Effector memory CD4-positive, alpha-beta T cell (primary cell): ENCODE measurements around the gene DEPDC1B.
"Not testable (repeated sequence)": the region's sequence is repeated elsewhere in the genome, so short reads cannot be mapped to it uniquely, and the experiment has no call there.

ENCODE experiments used
- DNase-seq, 3 donors: peaks; one replicate each; pipeline ENCODE4 v3.0.0-alpha.2; 2020
- H3K27ac ChIP-seq: 2 replicates; pipeline ENCODE4 v1.7.0; 2013; ENCODE audit warnings: mild to moderate bottlenecking, low read length, moderate library complexity; ENCODE audit not compliant: insufficient read depth, poor library complexity, severe bottlenecking
- H3K27me3 ChIP-seq: replicated peaks from 2 replicates; pipeline ENCODE4 v1.7.0; 2013; ENCODE audit warnings: mild to moderate bottlenecking, low read length; ENCODE audit not compliant: insufficient read depth, control insufficient read depth, poor library complexity, severe bottlenecking
- H3K36me3 ChIP-seq: 2 replicates; pipeline ENCODE4 v1.7.0; 2013; ENCODE audit warnings: mild to moderate bottlenecking, low read length, moderate library complexity; ENCODE audit not compliant: control insufficient read depth, insufficient read depth
- H3K4me1 ChIP-seq: 2 replicates; pipeline ENCODE4 v1.7.0; 2013; ENCODE audit warnings: low read length, mild to moderate bottlenecking; ENCODE audit not compliant: control insufficient read depth, insufficient read depth, poor library complexity, severe bottlenecking
- H3K4me3 ChIP-seq: 2 replicates; pipeline ENCODE4 v1.7.0; 2013; ENCODE audit warnings: low read length, low read depth, mild to moderate bottlenecking; ENCODE audit not compliant: insufficient read depth, poor library complexity, severe bottlenecking
- H3K9me3 ChIP-seq: 2 replicates; pipeline ENCODE4 v1.7.0; 2013; ENCODE audit warnings: mild to moderate bottlenecking, low read length, moderate library complexity; ENCODE audit not compliant: control insufficient read depth
- total RNA-seq, 3 donors: gene quantifications; one replicate each; lab custom pipeline; 2026; lab: John Stamatoyannopoulos, UW

DEPDC1B gene
- 0.97 to 1.9 (median 1.0) reads per million in 3 donors for total RNA-seq

DNA sequence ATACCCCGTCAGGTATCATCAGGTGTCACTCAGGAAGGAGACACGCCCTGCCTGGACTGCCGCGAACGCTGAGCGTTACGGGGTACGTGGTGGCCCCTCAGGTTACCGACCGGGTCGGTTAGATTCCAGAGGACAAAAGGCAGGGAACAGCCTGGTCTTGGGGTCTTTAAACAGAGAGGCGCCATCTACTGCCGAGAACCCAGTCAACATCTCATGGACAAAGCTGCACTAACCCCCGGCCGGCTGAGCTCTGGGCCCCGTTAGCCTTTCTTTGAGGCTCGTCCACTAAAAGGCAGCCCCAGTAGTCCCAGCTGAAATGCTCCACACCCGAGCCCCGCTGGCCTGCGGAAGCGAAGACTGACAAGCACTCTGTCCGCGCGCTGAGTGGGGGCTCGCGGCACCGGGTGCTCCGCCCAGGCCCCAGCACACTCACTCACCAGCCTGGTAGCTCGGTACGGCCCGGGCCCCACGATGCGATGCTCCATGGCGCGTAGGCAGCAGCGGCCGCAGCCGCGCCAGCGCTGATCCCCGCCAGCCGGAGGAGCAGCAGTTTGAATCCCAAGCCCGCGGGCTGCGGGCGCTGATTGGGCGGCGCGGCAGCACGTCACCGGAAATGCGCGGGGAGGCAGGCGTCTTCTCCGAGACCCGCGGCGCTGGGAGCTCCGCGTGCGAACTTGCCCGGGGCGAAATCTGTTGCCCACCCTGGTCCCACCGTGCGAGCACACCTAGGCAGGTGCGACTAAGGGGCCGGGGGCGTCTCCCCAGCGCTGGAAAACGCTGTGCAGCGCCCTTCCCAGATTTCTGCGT lies at the start of gene DEPDC1B:
Gene DEPDC1B, minus strand, starts transcription at position 558 of the 807 bp plus-strand sequence. Its CDS starts 73 bp downstream, at position 485.
- H3K36me3 ChIP-seq: no peaks in the 10 kb centered on the region
- H3K27me3 ChIP-seq: no peaks in the 10 kb centered on the region
- H3K9me3 ChIP-seq: no peaks in the 10 kb centered on the region
- H3K27ac ChIP-seq: peak within 1 kb of the TSS; percentile 46
- H3K4me1 ChIP-seq: no peaks in the 10 kb centered on the region
- H3K4me3 ChIP-seq: peak within 1 kb of the TSS; percentile 77
- peak; percentile 65 to 77 (median 75) for DNase-seq

DNA sequence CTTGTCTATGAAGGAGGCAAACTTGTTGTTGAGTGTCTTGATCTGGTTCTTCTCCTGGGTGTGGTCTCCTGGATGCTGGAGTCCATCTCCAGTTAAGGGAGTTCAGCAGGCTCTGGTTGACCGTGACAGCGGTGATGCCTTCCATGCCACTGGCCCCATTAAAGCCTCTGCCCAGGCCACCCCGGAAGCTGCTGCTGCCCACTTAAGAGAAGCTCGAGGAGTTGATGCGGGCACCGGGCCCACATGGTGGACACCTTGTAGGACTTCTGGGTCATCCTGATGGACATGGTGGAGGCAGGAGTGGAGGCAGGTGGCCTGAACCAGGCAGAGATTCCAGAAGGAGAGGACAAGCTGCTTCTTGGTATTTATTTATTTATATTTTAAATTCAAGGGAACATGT lies 44.7 kb upstream of the DEPDC1B start:
- H3K4me1 ChIP-seq: no peaks in the 10 kb centered on the region
- no peaks in the 10 kb centered on the region for H3K9me3 ChIP-seq
- no peaks in the 10 kb centered on the region for H3K36me3 ChIP-seq
- DNase-seq: no peak
- H3K27ac ChIP-seq: no peak overlapping the region
- H3K27me3 ChIP-seq: no peaks in the 10 kb centered on the region
- H3K4me3 ChIP-seq: no peak overlapping the region

DNA sequence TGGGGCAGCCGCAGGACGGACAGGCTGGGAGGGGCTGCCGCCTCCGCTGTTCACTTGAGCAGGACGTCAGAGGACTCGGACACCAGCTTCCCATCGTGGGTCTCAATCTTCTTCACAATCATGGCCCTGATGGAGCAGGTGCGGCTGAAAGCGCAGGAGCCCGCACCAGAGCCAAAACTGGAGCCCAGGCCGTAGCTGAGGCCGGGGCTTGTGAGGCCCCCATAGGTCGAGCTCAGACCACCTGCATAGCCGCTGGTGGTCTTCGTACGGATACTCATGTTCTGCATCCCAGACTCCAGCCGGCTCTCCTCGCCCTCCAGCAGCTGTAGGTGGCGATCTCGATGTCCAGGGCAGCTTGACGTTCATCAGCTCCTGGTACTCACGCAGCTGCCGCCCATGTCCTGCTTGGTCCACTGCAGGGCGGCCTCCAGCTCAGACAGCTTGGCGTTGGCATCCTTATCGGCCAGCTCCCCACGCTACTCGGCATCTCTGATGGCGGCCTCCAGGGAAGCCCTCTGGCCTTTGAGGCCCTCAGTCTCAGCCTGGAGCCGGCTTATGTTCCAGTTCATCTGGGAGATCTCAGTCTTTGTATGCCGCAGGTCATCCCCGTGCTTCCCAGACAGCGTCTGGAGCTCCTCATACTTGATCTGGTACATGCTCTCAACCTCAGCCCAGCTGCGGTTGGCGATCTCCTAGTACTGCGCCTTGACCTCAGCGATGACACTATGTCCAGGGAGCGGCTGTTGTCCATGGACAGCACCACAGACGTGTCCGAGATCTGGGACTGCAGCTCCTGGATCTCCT lies 43.7 kb upstream of the DEPDC1B start:
- Histone ChIP-seq H3K27ac (no peak overlapping the region), H3K27me3 (no peaks in the 10 kb centered on the region), H3K4me1 (no peaks in the 10 kb centered on the region), H3K36me3 (no peaks in the 10 kb centered on the region), H3K9me3 (no peaks in the 10 kb centered on the region), H3K4me3 (no peak overlapping the region)
- no peak for DNase-seq

DNA sequence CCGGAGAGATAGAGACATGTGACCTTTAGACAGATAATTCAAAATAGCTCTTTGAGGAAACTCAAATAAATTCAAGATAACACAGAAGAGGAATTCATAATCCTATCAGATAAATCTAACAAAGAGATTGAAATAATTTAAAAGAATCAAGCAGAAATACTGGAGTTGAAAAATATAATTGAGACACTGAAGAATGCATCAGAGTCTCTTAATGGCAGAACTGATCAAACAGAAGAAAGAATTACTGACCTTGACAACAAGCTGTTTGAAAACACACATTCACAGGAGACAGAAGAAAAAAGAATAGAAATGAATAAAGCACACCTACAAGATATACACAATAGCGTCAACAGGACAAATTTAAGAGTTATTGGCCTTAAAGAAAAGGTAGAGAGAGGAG lies 40.4 kb upstream of the DEPDC1B start:
- no peak overlapping the region for H3K4me3 ChIP-seq
- H3K36me3 ChIP-seq: no peaks in the 10 kb centered on the region
- H3K4me1 ChIP-seq: no peaks in the 10 kb centered on the region
- no peak for DNase-seq
- H3K27ac ChIP-seq: no peak overlapping the region
- no peaks in the 10 kb centered on the region for H3K27me3 ChIP-seq
- no peaks in the 10 kb centered on the region for H3K9me3 ChIP-seq

DNA sequence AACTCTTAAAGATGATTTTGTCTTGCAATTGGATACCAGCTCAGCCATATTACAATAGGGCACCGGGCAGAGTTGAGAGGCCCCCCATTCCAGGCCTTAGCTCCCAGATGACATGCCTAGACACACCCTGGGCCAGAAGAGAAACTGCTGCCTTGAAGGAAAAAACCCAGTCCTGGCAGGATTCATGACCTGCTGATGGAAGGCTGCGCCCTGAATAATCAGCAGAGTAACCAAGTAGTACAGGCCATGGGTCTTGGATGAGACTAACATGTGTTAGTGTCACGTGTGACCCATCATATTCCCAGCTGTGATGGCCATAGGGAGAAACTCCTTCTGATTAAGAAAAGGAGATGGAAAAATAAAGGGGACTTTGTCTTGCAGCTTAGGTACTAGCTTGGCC lies 39.0 kb upstream of the DEPDC1B start:
- Histone ChIP-seq H3K4me1 (no peaks in the 10 kb centered on the region), H3K27ac (no peak overlapping the region), H3K9me3 (no peaks in the 10 kb centered on the region), H3K4me3 (no peak overlapping the region), H3K27me3 (no peaks in the 10 kb centered on the region), H3K36me3 (no peaks in the 10 kb centered on the region)
- DNase-seq: no peak

- Histone ChIP-seq H3K9me3 (no peaks in the 10 kb centered on the region), H3K36me3 (no peaks in the 10 kb centered on the region), H3K27me3 (no peaks in the 10 kb centered on the region), H3K4me1 (no peaks in the 10 kb centered on the region), H3K27ac (no peak overlapping the region), H3K4me3 (no peak overlapping the region)
- DNase-seq: no peak
These were observed 38.5 kb upstream of the DEPDC1B start for GRCh38 chr5:60738461-60738860.

DNA sequence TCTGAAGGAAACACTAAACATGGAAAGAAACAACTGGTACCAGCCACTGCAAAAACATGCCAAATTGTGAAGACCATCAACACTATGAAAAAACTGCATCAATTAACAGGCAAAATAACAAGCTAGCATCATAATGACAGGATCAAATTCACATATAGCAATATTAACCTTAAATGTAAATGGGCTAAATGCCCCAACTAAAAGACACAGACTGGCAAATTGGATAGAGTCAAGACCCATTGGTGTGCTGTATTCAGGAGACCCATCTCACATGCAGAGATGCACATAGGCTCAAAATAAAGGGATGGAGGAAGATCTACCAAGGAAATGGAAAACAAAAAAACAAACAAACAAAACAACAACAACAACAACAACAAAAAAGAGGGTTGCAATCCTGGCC lies 30.9 kb upstream of the DEPDC1B start:
- not testable (repeated sequence) for H3K9me3 ChIP-seq, H3K36me3 ChIP-seq, H3K4me1 ChIP-seq, H3K27me3 ChIP-seq, H3K27ac ChIP-seq, H3K4me3 ChIP-seq, DNase-seq

DNA sequence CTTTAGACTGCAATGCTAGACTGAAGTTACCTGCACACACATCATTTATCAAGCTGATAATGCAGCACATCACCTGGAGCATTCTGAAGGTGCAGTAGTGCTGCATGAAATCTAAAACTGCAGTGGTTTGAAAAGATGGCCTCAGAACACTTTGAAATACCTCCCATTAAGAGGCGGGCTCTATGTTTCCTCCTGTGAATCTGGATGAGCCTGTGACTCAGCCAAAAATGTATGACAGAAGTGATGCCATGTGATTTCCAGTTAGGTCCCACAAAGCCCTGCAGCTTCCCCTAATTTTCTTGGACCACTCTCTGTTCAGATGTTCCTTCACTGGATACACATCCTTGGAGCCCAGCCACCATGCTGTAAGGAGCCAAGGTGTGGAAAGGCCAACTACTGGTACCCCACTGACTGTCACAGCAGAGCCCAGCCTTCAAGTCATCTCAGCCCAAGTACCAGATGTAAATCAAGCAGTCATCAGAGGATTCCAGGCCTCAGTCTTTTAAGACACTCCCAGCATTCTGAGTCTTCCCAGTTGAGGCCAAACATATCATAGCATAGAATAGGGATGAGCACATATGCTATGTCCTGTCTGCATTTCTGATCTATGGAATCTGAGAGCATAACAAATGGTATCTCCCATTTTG lies 27.2 kb upstream of the DEPDC1B start:
- Histone ChIP-seq H3K27ac (no peak overlapping the region), H3K9me3 (no peaks in the 10 kb centered on the region), H3K4me3 (no peak overlapping the region), H3K4me1 (no peaks in the 10 kb centered on the region), H3K27me3 (no peaks in the 10 kb centered on the region), H3K36me3 (no peaks in the 10 kb centered on the region)
- DNase-seq: no peak

DNA sequence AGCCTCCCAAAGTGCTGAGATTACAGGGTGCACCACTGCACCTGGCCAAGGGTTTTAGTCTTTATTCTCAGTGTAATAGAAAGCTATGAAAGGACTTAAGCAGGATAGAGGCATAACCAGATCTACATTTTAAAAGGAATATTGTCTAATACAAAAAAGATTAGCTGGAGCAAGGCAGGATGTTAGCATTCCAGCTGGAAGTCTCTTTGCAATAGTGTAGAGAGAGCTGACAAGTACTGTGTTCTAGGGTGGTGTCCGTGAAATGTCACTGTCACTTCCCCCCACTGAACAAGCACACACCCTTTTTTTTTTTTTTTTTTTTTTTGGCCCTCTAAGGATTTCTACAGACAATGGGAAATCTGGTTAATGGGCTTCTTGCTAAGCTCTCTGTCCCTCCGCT lies 24.2 kb upstream of the DEPDC1B start:
- Histone ChIP-seq H3K9me3 (no peaks in the 10 kb centered on the region), H3K4me1 (no peaks in the 10 kb centered on the region), H3K27me3 (no peaks in the 10 kb centered on the region), H3K4me3 (no peak overlapping the region), H3K36me3 (no peaks in the 10 kb centered on the region), H3K27ac (no peak overlapping the region)
- DNase-seq: no peak

DNA sequence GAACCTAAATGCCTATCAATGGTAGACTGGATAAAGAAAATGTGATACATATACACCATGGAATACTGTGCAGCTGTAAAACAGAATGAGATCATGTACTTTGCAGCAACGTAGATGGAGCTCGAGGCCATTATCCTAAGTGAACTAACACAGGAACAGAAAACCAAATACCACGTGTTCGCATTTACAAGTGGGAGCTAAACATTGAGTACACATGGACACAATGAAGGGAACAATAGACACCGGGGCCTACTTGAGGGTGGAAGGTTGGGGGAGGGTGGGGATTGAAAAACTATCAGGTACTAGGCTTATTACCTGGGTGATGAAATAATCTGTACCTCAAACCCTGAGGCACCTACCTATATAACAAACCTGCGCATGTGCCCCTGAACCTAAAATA lies 22.4 kb upstream of the DEPDC1B start:
- no peaks in the 10 kb centered on the region for H3K36me3 ChIP-seq
- H3K4me1 ChIP-seq: no peaks in the 10 kb centered on the region
- H3K4me3 ChIP-seq: no peak overlapping the region
- no peaks in the 10 kb centered on the region for H3K27me3 ChIP-seq
- no peaks in the 10 kb centered on the region for H3K9me3 ChIP-seq
- no peak overlapping the region for H3K27ac ChIP-seq
- no peak for DNase-seq
